ENCODE results near the gene ELMO1.

DNA sequence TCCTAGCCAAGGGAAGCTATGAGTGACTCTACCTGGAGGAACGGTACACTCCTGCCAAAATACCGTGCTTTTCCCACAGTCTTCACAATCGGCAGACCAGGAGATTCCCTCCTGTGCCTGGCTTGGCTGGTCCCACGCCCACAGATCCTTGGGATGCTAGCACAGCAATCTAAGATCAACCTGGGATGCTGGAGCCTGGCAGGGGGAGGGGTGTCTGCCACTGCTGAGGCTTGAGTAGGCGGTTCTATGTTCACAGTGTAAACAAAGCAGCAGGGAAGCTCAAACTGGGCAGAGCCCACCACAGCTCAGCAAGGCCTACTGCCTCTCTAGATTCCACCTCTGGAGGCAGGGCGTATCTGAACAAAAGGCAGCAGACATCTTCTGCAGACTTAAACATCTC lies 295.3 kb downstream of the ELMO1 start:
- TF ChIP-seq EZH2phosphoT487 (IDR thresholded peaks at IDR 0.05; ENCODE audit: borderline replicate concordance, low read length), result no peak
- TF ChIP-seq CTCF (conservative IDR thresholded peaks at IDR 0.05; ENCODE audit: low read depth, low read length), result no peak
